HCT116 (cell line): ENCODE measurements around the gene HOXC13. TPM values are rescaled to one million over a fixed set of nuclear protein-coding genes. Genes with fewer than 3 reads are reported as not detected.

Experiments used
- ATAC-seq: fragments of 200-7000 bp; cut with Tn5 transposase; 2 replicates; pipeline ENCODE4 v1.9.1; 2020; ENCODE audit warnings: mild to moderate bottlenecking, moderate library complexity
- BruUV-seq: library from RNA; stranded (reverse); fragments of 400-500 nt; replicated peaks from 2 replicates; lab custom pipeline; 2021; lab: Mats Ljungman, UMichigan
- CTCF ChIA-PET: fragments of 300-600 bp; sonication (Branson Sonifier 250); formaldehyde crosslinking; loops from one replicate; lab custom pipeline; 2021; ENCODE audit warnings: antibody characterized with exemption; lab: Charles Lee
- POLR2A ChIA-PET: fragments of 300-600, 350-600 bp; sonication (Branson Sonifier 250); formaldehyde crosslinking; loops from one replicate; lab custom pipeline; 2021; ENCODE audit warnings: antibody characterized with exemption; lab: Charles Lee
- RAD21 ChIA-PET, 2 experiments: fragments of 300-600 bp; sonication (Branson Sonifier 250); formaldehyde crosslinking; loops; one replicate each; lab custom pipeline; 2023; ENCODE audit warnings: low total read pairs in 2 of 2; ENCODE audit not compliant: uncharacterized antibody in 2 of 2, unreplicated experiment in 2 of 2, low non-redundant PET in 1 of 2; lab: Charles Lee
- DNase-seq: peaks from one replicate; pipeline ENCODE4 v3.0.0-alpha.2; 2010; ENCODE audit warnings: low read depth, low spot score
- H2AFZ ChIP-seq: fragments of 200-600 bp; shearing (Covaris generic), sonication (generic); 2 replicates; pipeline ENCODE4 v1.6.1; 2017; ENCODE audit warnings: low read depth, mixed run types, mixed read lengths, antibody characterized with exemption, low read length; ENCODE audit not compliant: poor library complexity, severe bottlenecking
- H3K27ac ChIP-seq: 2 replicates; pipeline ENCODE4 v1.5.1; 2012; ENCODE audit warnings: low read depth, low read length
- H3K27me3 ChIP-seq: fragments of 200-600 bp; sonication (generic); 2 replicates; pipeline ENCODE4 v1.6.1; 2016; ENCODE audit warnings: mixed run types, low read length, mixed read lengths; ENCODE audit not compliant: insufficient read depth
- H3K36me3 ChIP-seq, 2 experiments: fragments of 200-500 bp in 1 of 2; fragments of 200-600 bp in 1 of 2; sonication (Bioruptor generic) in 1 of 2; sonication (generic) in 1 of 2; 2 replicates each; pipeline versions ENCODE4 v1.5.1 to v1.6.1; 2014 to 2016; ENCODE audit warnings: low read length in 2 of 2, inconsistent platforms in 1 of 2, mixed read lengths in 1 of 2, mixed run types in 1 of 2; ENCODE audit not compliant: insufficient read depth in 2 of 2, control insufficient read depth in 1 of 2
- H3K4me1 ChIP-seq, 2 experiments: fragments of 200-600 bp in 1 of 2; sonication (generic) in 1 of 2; 2 replicates each; pipeline versions ENCODE4 v1.5.1 to v1.6.1; 2012 to 2017; ENCODE audit warnings: low read length in 2 of 2, inconsistent platforms in 1 of 2, mild to moderate bottlenecking in 1 of 2, mixed read lengths in 1 of 2, mixed run types in 1 of 2, moderate library complexity in 1 of 2; ENCODE audit not compliant: insufficient read depth in 2 of 2, control insufficient read depth in 1 of 2
- H3K4me2 ChIP-seq: fragments of 200-600 bp; sonication (generic); 2 replicates; pipeline ENCODE4 v1.6.1; 2017; ENCODE audit warnings: mixed run types, low read length, mixed read lengths
- H3K4me3 ChIP-seq, 2 experiments: fragments of 200-600 bp in 1 of 2; sonication (generic) in 1 of 2; replicated peaks in 1 of 2; 2 replicates each; pipeline ENCODE4 v1.5.1; 2011 to 2016; ENCODE audit warnings: low read length in 2 of 2, control low read depth in 1 of 2, low read depth in 1 of 2, mild to moderate bottlenecking in 1 of 2, mixed read lengths in 1 of 2, mixed run types in 1 of 2
- H3K79me2 ChIP-seq: fragments of 200-600 bp; sonication (generic); 2 replicates; pipeline ENCODE4 v1.6.1; 2017; ENCODE audit warnings: mild to moderate bottlenecking, mixed run types, low read length, moderate library complexity, mixed read lengths; ENCODE audit not compliant: insufficient read depth
- H3K9ac ChIP-seq: fragments of 200-600 bp; sonication (generic); 2 replicates; pipeline ENCODE4 v1.6.1; 2016; ENCODE audit warnings: low read length, mixed read lengths
- H3K9me2 ChIP-seq: fragments of 200-600 bp; sonication (generic), shearing (Covaris generic); 2 replicates; pipeline ENCODE4 v1.6.1; 2017; ENCODE audit warnings: mixed run types, mild to moderate bottlenecking, moderate library complexity; ENCODE audit not compliant: insufficient read depth
- H3K9me3 ChIP-seq, 2 experiments: fragments of 200-500 bp in 1 of 2; fragments of 200-600 bp in 1 of 2; sonication (Bioruptor generic) in 1 of 2; sonication (generic) in 1 of 2; 2 replicates each; pipeline ENCODE4 v1.6.1; 2014 to 2017; ENCODE audit warnings: low read length in 2 of 2, mixed read lengths in 2 of 2, inconsistent platforms in 1 of 2, low read depth in 1 of 2, mild to moderate bottlenecking in 1 of 2, mixed run types in 1 of 2, moderate library complexity in 1 of 2; ENCODE audit not compliant: control insufficient read depth in 1 of 2, insufficient read depth in 1 of 2
- H4K20me1 ChIP-seq: fragments of 200-600 bp; sonication (generic), shearing (Covaris generic); 2 replicates; pipeline ENCODE4 v1.6.1; 2017; ENCODE audit warnings: mixed run types, mild to moderate bottlenecking, moderate library complexity; ENCODE audit not compliant: insufficient read depth
- ATF3 ChIP-seq: IDR thresholded peaks from 2 replicates; pipeline ENCODE4 v1.6.1; 2012
- CTCF ChIP-seq, 3 experiments: fragments of 200-600 bp in 1 of 3; sonication (generic) in 1 of 3; IDR thresholded peaks in 2 of 3; conservative IDR thresholded peaks in 1 of 3; 2 replicates each; pipeline ENCODE4 v1.5.1; 2012 to 2017; ENCODE audit warnings: low read depth in 2 of 3, low read length in 2 of 3, antibody characterized with exemption in 1 of 3, borderline replicate concordance in 1 of 3, control low read depth in 1 of 3, mild to moderate bottlenecking in 1 of 3, mixed read lengths in 1 of 3, mixed run types in 1 of 3, moderate library complexity in 1 of 3; ENCODE audit not compliant: insufficient read depth in 1 of 3
- ELF1 ChIP-seq: IDR thresholded peaks from 2 replicates; pipeline ENCODE4 v1.6.1; 2012; ENCODE audit warnings: low read depth, borderline replicate concordance
- MAX ChIP-seq: IDR thresholded peaks from 2 replicates; pipeline ENCODE4 v1.6.1; 2012
- POLR2AphosphoS5 ChIP-seq: IDR thresholded peaks from 2 replicates; pipeline ENCODE4 v1.6.1; 2011; ENCODE audit warnings: mild to moderate bottlenecking, low read depth, low read length, moderate library complexity
- SP1 ChIP-seq: IDR thresholded peaks from 2 replicates; pipeline ENCODE4 v1.6.1; 2012; ENCODE audit warnings: low read depth
- YY1 ChIP-seq: IDR thresholded peaks from 2 replicates; pipeline ENCODE4 v1.6.1; 2011; ENCODE audit warnings: low read length, low read depth, moderate library complexity, mild to moderate bottlenecking; ENCODE audit not compliant: insufficient replicate concordance; ENCODE audit errors: extremely low read depth
- ZNF274 ChIP-seq: fragments of 200-500 bp; sonication (Bioruptor generic); IDR thresholded peaks from 2 replicates; pipeline ENCODE4 v1.6.1; 2014; ENCODE audit warnings: mild to moderate bottlenecking, low read depth, low read length, inconsistent platforms
- intact Hi-C: fragments of 100-400 bp; cut with micrococcal nuclease; formaldehyde crosslinking; loops from 2 replicates; pipeline ENCODE4 v1.10.0; 2022
- total RNA-seq: library from RNA; stranded (reverse); gene quantifications from one replicate; pipeline ENCODE4 v1.2.1, GENCODE V29; 2021; ENCODE audit not compliant: unreplicated experiment

The HOXC13 gene
- total RNA-seq, 1 experiment from 2014 or later: 3.8 TPM

- no peaks in the 10 kb centered on the region for H3K9me3 ChIP-seq
- H3K9ac ChIP-seq: no peak overlapping the region
- no peaks in the 10 kb centered on the region for H3K27me3 ChIP-seq
- H3K4me2 ChIP-seq: no peak overlapping the region
- BruUV-seq: no TSS peak
- RAD21 ChIA-PET: no interaction called here
- POLR2A ChIA-PET: no interaction called here
- DNase-seq (no peak), ATAC-seq (no peak)
- no peak overlapping the region for H3K27ac ChIP-seq
- H3K4me3 ChIP-seq: no peak overlapping the region
- H3K4me1 ChIP-seq: no peaks in the 10 kb centered on the region
- no peaks in the 10 kb centered on the region for H3K36me3 ChIP-seq
- intact Hi-C loops: no loop called here
- H3K9me2 ChIP-seq: no peaks in the 10 kb centered on the region
- CTCF ChIA-PET: no interaction called here
- TF ChIP-seq CTCF (IDR thresholded peaks at IDR 0.05 in 2 of 3, conservative IDR thresholded peaks at IDR 0.05 in 1 of 3; ENCODE audit: borderline replicate concordance in 1 of 3, insufficient read depth in 1 of 3, low read depth in 2 of 3, low read length in 2 of 3) (no peak), YY1 (no peak)
- H3K79me2 ChIP-seq: no peaks in the 10 kb centered on the region
- H2AFZ ChIP-seq: no peak overlapping the region
- no peaks in the 10 kb centered on the region for H4K20me1 ChIP-seq
Observed at GRCh38 chr12:53963434-53964314, 25.0 kb downstream of the HOXC13 start.

GRCh38 chr12:53964315-53964713, 25.7 kb downstream of the HOXC13 start:
- no TSS peak for BruUV-seq
- H3K27ac ChIP-seq: no peak overlapping the region
- H3K4me1 ChIP-seq: no peaks in the 10 kb centered on the region
- H3K79me2 ChIP-seq: no peaks in the 10 kb centered on the region
- RAD21 ChIA-PET: no interaction called here
- no peaks in the 10 kb centered on the region for H3K36me3 ChIP-seq
- ATAC-seq: no peak
- CTCF ChIA-PET: no interaction called here
- no peak overlapping the region for H3K4me3 ChIP-seq
- no peaks in the 10 kb centered on the region for H3K9me2 ChIP-seq
- H3K9me3 ChIP-seq: no peaks in the 10 kb centered on the region
- no peak for DNase-seq
- H3K4me2 ChIP-seq: no peak overlapping the region
- TF ChIP-seq POLR2AphosphoS5 (no peak), CTCF (IDR thresholded peaks at IDR 0.05 in 2 of 3, conservative IDR thresholded peaks at IDR 0.05 in 1 of 3; ENCODE audit: borderline replicate concordance in 1 of 3, insufficient read depth in 1 of 3, low read depth in 2 of 3, low read length in 2 of 3) (no peak), ELF1 (no peak), SP1 (no peak), ZNF274 (no peak), ATF3 (no peak), MAX (no peak)
- intact Hi-C loops: no loop called here
- H3K9ac ChIP-seq: no peak overlapping the region
- no peaks in the 10 kb centered on the region for H4K20me1 ChIP-seq
- POLR2A ChIA-PET: no interaction called here
- no peak overlapping the region for H2AFZ ChIP-seq
- no peaks in the 10 kb centered on the region for H3K27me3 ChIP-seq
